Adrenal gland (tissue), 12 donors: ENCODE data around the gene GRIK5. TPM values are rescaled to one million over a fixed set of nuclear protein-coding genes. Genes with fewer than 3 reads are reported as not detected.
"Not testable (repeated sequence)": the region's sequence is repeated elsewhere in the genome, so short reads cannot be mapped to it uniquely, and the experiment has no call there.

Experiments
- DNase-seq, 7 donors: peaks; one replicate each; pipeline ENCODE4 v3.0.0-alpha.2; 2019 to 2020
- H3K27ac ChIP-seq, 5 donors: fragments of 200-600 bp; sonication (generic) in 4 of 5; 1 replicate in 3 of 5; 2 replicates in 2 of 5; pipeline versions ENCODE4 v1.5.1 to v1.8.0; 2016 to 2020; ENCODE audit warnings: mild to moderate bottlenecking in 1 of 5
- H3K27me3 ChIP-seq: fragments of 200-600 bp; 2 replicates; pipeline ENCODE4 v1.8.0; 2021
- H3K36me3 ChIP-seq, 2 donors: fragments of 200-600 bp; replicated peaks in 1 of 2; 1 replicate in 1 of 2; 2 replicates in 1 of 2; pipeline versions ENCODE4 v1.5.1 to v1.8.0; 2018 to 2022
- H3K4me1 ChIP-seq, 2 donors: fragments of 200-600 bp; replicated peaks in 1 of 2; 1 replicate in 1 of 2; 2 replicates in 1 of 2; pipeline versions ENCODE4 v1.5.1 to v1.8.0; 2018 to 2021
- H3K4me3 ChIP-seq, 4 donors: fragments of 200-600 bp; sonication (generic) in 3 of 4; one replicate each; pipeline ENCODE4 v1.5.1; 2016 to 2018
- H3K9me3 ChIP-seq, 3 donors: fragments of 200-600 bp; sonication (generic) in 1 of 3; replicated peaks in 1 of 3; 1 replicate in 2 of 3; 2 replicates in 1 of 3; pipeline versions ENCODE4 v1.5.1 to v1.8.0; 2016 to 2021
- CTCF ChIP-seq, 6 experiments: fragments of 450-650 bp in 4 of 6; fragments of 200-600 bp in 2 of 6; sonication (generic) in 1 of 6; IDR thresholded peaks; 1 replicate in 5 of 6; 2 replicates in 1 of 6; pipeline versions ENCODE4 v1.5.1 to v1.8.0; 2016 to 2021; ENCODE audit warnings: antibody characterized with exemption in 6 of 6, mild to moderate bottlenecking in 2 of 6, moderate library complexity in 1 of 6
- POLR2A ChIP-seq, 2 donors: fragments of 450-650 bp; IDR thresholded peaks; one replicate each; pipeline ENCODE4 v1.6.1; 2017; ENCODE audit warnings: antibody characterized with exemption in 2 of 2, mild to moderate bottlenecking in 2 of 2, moderate library complexity in 1 of 2
- WGBS, 4 donors: extraction: QIAGEN DNeasy Blood & Tissue Kit in 2 of 4; methylation state at CpG; one replicate each; pipeline versions ENCODE4 v1.1.5 to v1.1.7; 2013 to 2017; 5-methylcytosine and 5-hydroxymethylcytosine counted together
- intact Hi-C, 2 donors: fragments of 100-400 bp; cut with DNase I; formaldehyde crosslinking; loops; one replicate each; pipeline versions ENCODE4 v1.14.1 to v1.15.0; 2022 to 2023
- polyA plus RNA-seq, 3 donors: library from polyadenylated mRNA; stranded (reverse); fragments of 200-250 nt in 2 of 3; fragments of 350-450 nt in 1 of 3; fragmentation: Illumina TruSeq in 1 of 3; extraction: RNeasy Lipid Tissue Mini Kit (QIAGEN cat#74804) in 1 of 3; gene quantifications; one replicate each; pipeline ENCODE4 v1.2.3, GENCODE V29; 2013 to 2014
- total RNA-seq, 9 donors: library from RNA; depleted of rRNA in 4 of 9; stranded (reverse); fragments of >200 nt in 4 of 9; fragments of 120-200 nt in 1 of 9; fragmentation: NEBNext Ultra II Directional in 1 of 9; extraction: Animal tissue kit (Norgen Biotek cat#: 25700) in 1 of 9; gene quantifications; one replicate each; pipeline versions ENCODE4 v1.1.0 to v1.2.4, GENCODE V29; 2013 to 2023
- donor health status: healthy with polysubstance abuse.
- donor health status: Bipolar disorder and iron deficiency.
- donor health status: DM: yes; HTN: yes; CAD: no.
- donor health status: DM: no; HTN: no; CAD: no.
- donor health status: DM: no; HTN: no; CAD: no.
- donor health status: DM: yes; HTN: yes; CAD: no.

GRIK5 gene
- total and polyA plus RNA-seq, 12 donors = 0.24 to 11.9 (median 2.3) TPM; not detected in 1

- no peaks in the 10 kb centered on the region for H3K27me3 ChIP-seq
- intact Hi-C loops = no loop called here
- TF ChIP-seq POLR2A (IDR thresholded peaks at IDR 0.05) (no peak), CTCF (IDR thresholded peaks at IDR 0.05) (no peak)
- no peaks in the 10 kb centered on the region for H3K9me3 ChIP-seq
- H3K27ac ChIP-seq = no peak overlapping the region
- WGBS, 4 donors = 49 to 62% (median 56%) methylated on average over 4 of the region's 4 CpGs
- no peak for DNase-seq
- no peaks in the 10 kb centered on the region for H3K36me3 ChIP-seq
- peaks cover 0 to 5% of the 10 kb centered on the region in 2 donors for H3K4me1 ChIP-seq
- H3K4me3 ChIP-seq = peak overlapping the region in 1 of 4 donors; percentile 23
Measured at GRCh38 chr19:42048992-42049391, 21.0 kb downstream of the GRIK5 start.

GRCh38 chr19:42045575-42045974 lies 24.4 kb downstream of the GRIK5 start:
- Histone ChIP-seq H3K27me3 (no peaks in the 10 kb centered on the region), H3K9me3 (no peaks in the 10 kb centered on the region), H3K36me3 (no peaks in the 10 kb centered on the region), H3K4me1 (peaks cover 0 to 5% of the 10 kb centered on the region in 2 donors), H3K4me3 (no peak overlapping the region), H3K27ac (no peak overlapping the region)
- no peak for TF ChIP-seq CTCF (IDR thresholded peaks at IDR 0.05)
- TF ChIP-seq POLR2A (IDR thresholded peaks at IDR 0.05) = no peak
- DNase-seq = no peak
- WGBS, 4 donors = 83 to 91% (median 88%) methylated on average over 7 of the region's 7 CpGs
- intact Hi-C loops = no loop called here

GRCh38 chr19:42042455-42043170 lies 27.4 kb downstream of the GRIK5 start:
- intact Hi-C loops = no loop called here
- H3K4me1 ChIP-seq = no peaks in the 10 kb centered on the region
- DNase-seq = no peak
- whole genome bisulfite sequencing, 4 donors = 85 to 87% (median 86%) methylated on average over 14 to 30 of the region's 30 CpGs
- H3K4me3 ChIP-seq = no peak overlapping the region
- no peaks in the 10 kb centered on the region for H3K9me3 ChIP-seq
- H3K36me3 ChIP-seq = no peaks in the 10 kb centered on the region
- H3K27ac ChIP-seq = no peak overlapping the region
- TF ChIP-seq CTCF (IDR thresholded peaks at IDR 0.05) (no peak), POLR2A (IDR thresholded peaks at IDR 0.05) (no peak)
- no peaks in the 10 kb centered on the region for H3K27me3 ChIP-seq

- H3K9me3 ChIP-seq, intact Hi-C loops, H3K27ac ChIP-seq, H3K4me1 ChIP-seq, DNase-seq, H3K36me3 ChIP-seq, H3K4me3 ChIP-seq, H3K27me3 ChIP-seq: not testable (repeated sequence)
- 86 to 95% (median 89%) methylated on average over 8 to 9 of the region's 9 CpGs for WGBS, 4 donors
Measured at GRCh38 chr19:42040491-42040890, 29.5 kb downstream of the GRIK5 start.

- Histone ChIP-seq H3K4me1 (no peaks in the 10 kb centered on the region), H3K36me3 (no peaks in the 10 kb centered on the region), H3K27me3 (no peaks in the 10 kb centered on the region), H3K27ac (no peak overlapping the region), H3K9me3 (no peaks in the 10 kb centered on the region), H3K4me3 (no peak overlapping the region)
- intact Hi-C loops = no loop called here
- DNase-seq = no peak
- TF ChIP-seq CTCF (IDR thresholded peaks at IDR 0.05) = no peak
- TF ChIP-seq POLR2A (IDR thresholded peaks at IDR 0.05) = no peak
Measured at GRCh38 chr19:42040031-42040430, 30.0 kb downstream of the GRIK5 start.
